Naive thymus-derived CD4-positive, alpha-beta T cell (primary cell): ENCODE measurements around the gene TMEM94. TPM values are rescaled to one million over a fixed set of nuclear protein-coding genes. Genes with fewer than 3 reads are reported as not detected.

ENCODE experiments used
- ATAC-seq: fragments of 150-1000 bp; cut with Tn5 transposase; 2 replicates; pipeline ENCODE4 v1.10.0; 2021; ENCODE audit warnings: mild to moderate bottlenecking, moderate library complexity
- CTCF ChIA-PET: fragments of 350-600 bp; sonication (Branson Sonifier 250); formaldehyde crosslinking; loops from one replicate; lab custom pipeline; 2021; ENCODE audit warnings: antibody characterized with exemption; lab: Charles Lee
- POLR2A ChIA-PET: fragments of 350-600 bp; sonication (Branson Sonifier 250); formaldehyde crosslinking; loops from one replicate; lab custom pipeline; 2021; ENCODE audit warnings: antibody characterized with exemption, inconsistent platforms; lab: Charles Lee
- DNase-seq, 9 donors: peaks; one replicate each; pipeline versions ENCODE4 v3.0.0 to v3.0.0-alpha.2; 2020 to 2022; ENCODE audit warnings: mixed read lengths in 1 of 9
- H3K27ac ChIP-seq: one replicate; pipeline ENCODE4 v1.7.0; 2013; ENCODE audit warnings: mild to moderate bottlenecking, low read depth, low read length, moderate library complexity
- H3K27me3 ChIP-seq, 2 donors: one replicate each; pipeline ENCODE4 v1.7.0; 2013; ENCODE audit warnings: low read length in 2 of 2, mild to moderate bottlenecking in 2 of 2, moderate library complexity in 2 of 2; ENCODE audit not compliant: control insufficient read depth in 2 of 2, insufficient read depth in 2 of 2
- H3K36me3 ChIP-seq, 3 experiments: 1 replicate in 2 of 3; 2 replicates in 1 of 3; pipeline ENCODE4 v1.7.0; 2013; ENCODE audit warnings: low read length in 3 of 3, mild to moderate bottlenecking in 3 of 3, moderate library complexity in 1 of 3; ENCODE audit not compliant: insufficient read depth in 3 of 3, control insufficient read depth in 2 of 3
- H3K4me1 ChIP-seq, 2 donors: one replicate each; pipeline ENCODE4 v1.7.0; 2013; ENCODE audit warnings: low read length in 2 of 2, mild to moderate bottlenecking in 2 of 2, moderate library complexity in 1 of 2; ENCODE audit not compliant: control insufficient read depth in 2 of 2, insufficient read depth in 2 of 2
- H3K4me3 ChIP-seq: 2 replicates; pipeline ENCODE4 v1.7.0; 2013; ENCODE audit warnings: mild to moderate bottlenecking, low read length
- H3K9me3 ChIP-seq, 3 experiments: 1 replicate in 2 of 3; 2 replicates in 1 of 3; pipeline ENCODE4 v1.7.0; 2013; ENCODE audit warnings: low read length in 3 of 3; ENCODE audit not compliant: control insufficient read depth in 2 of 3
- H3K27ac Mint-ChIP-seq, 9 donors: one replicate each; pipeline ENCODE4 v1.8.0; 2020 to 2022; ENCODE audit warnings: mixed read lengths in 9 of 9, mild to moderate bottlenecking in 8 of 9, moderate library complexity in 5 of 9, inconsistent platforms in 2 of 9
- H3K27me3 Mint-ChIP-seq, 5 donors: one replicate each; pipeline ENCODE4 v1.8.0; 2021 to 2022; ENCODE audit warnings: mixed read lengths in 5 of 5, mild to moderate bottlenecking in 1 of 5
- H3K36me3 Mint-ChIP-seq, 5 donors: one replicate each; pipeline ENCODE4 v1.8.0; 2020 to 2022; ENCODE audit warnings: mixed read lengths in 5 of 5, mild to moderate bottlenecking in 3 of 5, inconsistent platforms in 1 of 5
- H3K4me1 Mint-ChIP-seq, 7 donors: one replicate each; pipeline ENCODE4 v1.8.0; 2020 to 2022; ENCODE audit warnings: mixed read lengths in 7 of 7, mild to moderate bottlenecking in 3 of 7, inconsistent platforms in 1 of 7
- H3K4me3 Mint-ChIP-seq, 10 donors: one replicate each; pipeline ENCODE4 v1.8.0; 2020 to 2022; ENCODE audit warnings: mild to moderate bottlenecking in 10 of 10, mixed read lengths in 10 of 10, moderate library complexity in 6 of 10, inconsistent platforms in 2 of 10
- H3K9me3 Mint-ChIP-seq, 11 donors: one replicate each; pipeline ENCODE4 v1.8.0; 2020 to 2022; ENCODE audit warnings: mixed read lengths in 11 of 11, mild to moderate bottlenecking in 4 of 11, inconsistent platforms in 1 of 11, moderate library complexity in 1 of 11
- intact Hi-C, 2 donors: fragments of 100-400 bp; cut with micrococcal nuclease; formaldehyde crosslinking; loops; one replicate each; pipeline ENCODE4 v1.15.1; 2023
- polyA plus RNA-seq, 2 donors: library from polyadenylated mRNA; unstranded; fragments of 300-500 nt; fragmentation: Illumina TruSeq; gene quantifications; one replicate each; pipeline ENCODE4 v1.2.3, GENCODE V29; 2021
- total RNA-seq, 6 experiments: library from RNA in 5 of 6; stranded (reverse) in 5 of 6; gene quantifications; 1 replicate in 5 of 6; 2 replicates in 1 of 6; pipeline ENCODE4 v1.2.3 and lab custom pipeline; 2021 to 2026

Gene TMEM94
- total and polyA plus RNA-seq, 7 experiments from 2014 or later = 11.7 to 97.2 (median 77.1) TPM

GRCh38 chr17:75490173-75490743, 33.8 kb downstream of the TMEM94 start:
- Histone ChIP-seq H3K27me3 (no peaks in the 10 kb centered on the region), H3K9me3 (no peaks in the 10 kb centered on the region), H3K36me3 (peaks cover 0 to 59% (median 5%) of the 10 kb centered on the region in 3 experiments), H3K4me3 (no peak overlapping the region), H3K4me1 (peaks cover 16 to 25% of the 10 kb centered on the region in 2 donors), H3K27ac (no peak overlapping the region)
- intact Hi-C loops = no loop called here
- peak overlapping the region in 2 of 9 donors; percentile 25 to 55 for H3K27ac Mint-ChIP-seq
- ATAC-seq (no peak), DNase-seq (no peak)
- ChIA-PET CTCF (interaction anchor here (1.0 to 1.3 kb wide), 2 partner anchors 34 to 378 kb away, joined by 3 to 4 read pairs; partner anchors contain the start of gene TMEM94), POLR2A (no interaction called here)
- no peak overlapping the region for H3K4me3 Mint-ChIP-seq
- peaks cover 18 to 30% (median 19%) of the 10 kb centered on the region in 7 donors for H3K4me1 Mint-ChIP-seq
- H3K36me3 Mint-ChIP-seq = peaks cover 0 to 28% (median 7%) of the 10 kb centered on the region in 5 donors
- H3K27me3 Mint-ChIP-seq = no peaks in the 10 kb centered on the region
- H3K9me3 Mint-ChIP-seq = no peaks in the 10 kb centered on the region

GRCh38 chr17:75490953-75491649, 34.7 kb downstream of the TMEM94 start:
- Histone ChIP-seq H3K4me3 (no peak overlapping the region), H3K9me3 (no peaks in the 10 kb centered on the region), H3K27ac (no peak overlapping the region), H3K36me3 (peaks cover 0 to 63% (median 5%) of the 10 kb centered on the region in 3 experiments), H3K4me1 (peaks cover 16 to 25% of the 10 kb centered on the region in 2 donors), H3K27me3 (no peaks in the 10 kb centered on the region)
- ATAC-seq (no peak), DNase-seq (no peak)
- Mint-ChIP-seq H3K9me3 (no peaks in the 10 kb centered on the region), H3K36me3 (peaks cover 0 to 33% (median 7%) of the 10 kb centered on the region in 5 donors), H3K4me3 (no peak overlapping the region), H3K27ac (peak overlapping the region in 3 of 9 donors; percentile 38 to 59 (median 48)), H3K27me3 (no peaks in the 10 kb centered on the region), H3K4me1 (peaks cover 18 to 29% (median 18%) of the 10 kb centered on the region in 7 donors)
- intact Hi-C loops = no loop called here
- CTCF ChIA-PET = no interaction called here
- POLR2A ChIA-PET = no interaction called here

GRCh38 chr17:75491680-75492079, 35.2 kb downstream of the TMEM94 start:
- Mint-ChIP-seq H3K4me3 (no peak overlapping the region), H3K27me3 (no peaks in the 10 kb centered on the region), H3K27ac (peak overlapping the region in 2 of 9 donors; percentile 48 to 59), H3K4me1 (peaks cover 12 to 23% (median 13%) of the 10 kb centered on the region in 7 donors), H3K9me3 (no peaks in the 10 kb centered on the region), H3K36me3 (peaks cover 0 to 28% (median 7%) of the 10 kb centered on the region in 5 donors)
- no peak for ATAC-seq
- no peaks in the 10 kb centered on the region for H3K9me3 ChIP-seq
- POLR2A ChIA-PET = interaction anchor here (0.9 kb wide), 1 partner anchor 36 kb away, joined by 3 read pairs; the partner anchor contains the start of gene TMEM94
- peaks cover 0 to 65% (median 5%) of the 10 kb centered on the region in 3 experiments for H3K36me3 ChIP-seq
- H3K27ac ChIP-seq = no peak overlapping the region
- H3K4me1 ChIP-seq = peaks cover 16 to 20% of the 10 kb centered on the region in 2 donors
- no peak overlapping the region for H3K4me3 ChIP-seq
- CTCF ChIA-PET = no interaction called here
- DNase-seq = no peak
- intact Hi-C loops = no loop called here
- H3K27me3 ChIP-seq = no peaks in the 10 kb centered on the region

- Histone ChIP-seq H3K4me1 (peaks cover 6 to 10% of the 10 kb centered on the region in 2 donors), H3K27ac (no peak overlapping the region), H3K4me3 (no peak overlapping the region), H3K36me3 (peaks cover 0 to 67% (median 5%) of the 10 kb centered on the region in 3 experiments), H3K9me3 (no peaks in the 10 kb centered on the region), H3K27me3 (no peaks in the 10 kb centered on the region)
- peaks cover 0 to 25% (median 4%) of the 10 kb centered on the region in 5 donors for H3K36me3 Mint-ChIP-seq
- DNase-seq (no peak), ATAC-seq (no peak)
- H3K27ac Mint-ChIP-seq = peak overlapping the region in 2 of 9 donors; percentile 25 to 51
- no peaks in the 10 kb centered on the region for H3K27me3 Mint-ChIP-seq
- intact Hi-C loops = no loop called here
- POLR2A ChIA-PET = interaction anchor here (0.7 to 1.2 kb wide), 3 partner anchors 24 to 203 kb away, joined by 3 read pairs; partner anchors contain the start of genes SLC25A19, TMEM94 and TSEN54
- H3K4me3 Mint-ChIP-seq = no peak overlapping the region
- no peaks in the 10 kb centered on the region for H3K9me3 Mint-ChIP-seq
- peaks cover 3 to 16% (median 6%) of the 10 kb centered on the region in 7 donors for H3K4me1 Mint-ChIP-seq
- CTCF ChIA-PET = no interaction called here
These were observed 36.2 kb downstream of the TMEM94 start for GRCh38 chr17:75492555-75493168.

- H3K4me3 Mint-ChIP-seq = no peak overlapping the region
These were observed 37.2 kb downstream of the TMEM94 start for GRCh38 chr17:75493476-75494129.

GRCh38 chr17:75494326-75494877, 38.0 kb downstream of the TMEM94 start:
- Mint-ChIP-seq H3K27ac (peak overlapping the region in 1 of 9 donors; percentile 5), H3K4me1 (peaks cover 0 to 11% (median 7%) of the 10 kb centered on the region in 7 donors), H3K36me3 (peaks cover 0 to 26% (median 4%) of the 10 kb centered on the region in 5 donors), H3K9me3 (no peaks in the 10 kb centered on the region), H3K27me3 (no peaks in the 10 kb centered on the region), H3K4me3 (no peak overlapping the region)
- intact Hi-C loops = no loop called here
- H3K36me3 ChIP-seq = peaks cover 0 to 81% (median 5%) of the 10 kb centered on the region in 3 experiments
- H3K4me1 ChIP-seq = peaks cover 0 to 7% of the 10 kb centered on the region in 2 donors
- POLR2A ChIA-PET = no interaction called here
- no peaks in the 10 kb centered on the region for H3K27me3 ChIP-seq
- DNase-seq (no peak), ATAC-seq (no peak)
- CTCF ChIA-PET = interaction anchor here (0.6 kb wide), 1 partner anchor 128 kb away, joined by 3 read pairs; no protein-coding TSS in a partner anchor
- H3K4me3 ChIP-seq = no peak overlapping the region
- no peaks in the 10 kb centered on the region for H3K9me3 ChIP-seq
- no peak overlapping the region for H3K27ac ChIP-seq

More at GRCh38 chr17:75493476-75494129, 37.2 kb downstream of the TMEM94 start:
- Mint-ChIP-seq H3K9me3 (no peaks in the 10 kb centered on the region), H3K4me1 (peaks cover 0 to 16% (median 7%) of the 10 kb centered on the region in 7 donors), H3K27me3 (no peaks in the 10 kb centered on the region), H3K27ac (no peak overlapping the region), H3K36me3 (peaks cover 0 to 26% (median 4%) of the 10 kb centered on the region in 5 donors)
- peaks cover 0 to 76% (median 5%) of the 10 kb centered on the region in 3 experiments for H3K36me3 ChIP-seq
- intact Hi-C loops = no loop called here
- POLR2A ChIA-PET = interaction anchor here (0.7 kb wide), 1 partner anchor 23 kb away, joined by 3 read pairs; the partner anchor contains the start of gene TSEN54
- CTCF ChIA-PET = interaction anchor here (0.6 kb wide), 1 partner anchor 127 kb away, joined by 3 read pairs; no protein-coding TSS in a partner anchor
- no peak overlapping the region for H3K4me3 ChIP-seq
- DNase-seq = no peak
- ATAC-seq = no peak
- peaks cover 0 to 7% of the 10 kb centered on the region in 2 donors for H3K4me1 ChIP-seq
- no peak overlapping the region for H3K27ac ChIP-seq
- no peaks in the 10 kb centered on the region for H3K27me3 ChIP-seq
- no peaks in the 10 kb centered on the region for H3K9me3 ChIP-seq
